HepG2 (cell line): ENCODE results near the gene MTRR. TPM values are rescaled to one million over a fixed set of nuclear protein-coding genes. Genes with fewer than 3 reads are reported as not detected.

Experiments
- DMAP1 ChIP-seq: IDR thresholded peaks from 2 replicates; pipeline ENCODE4 v1.6.1; 2016
- ETS1 ChIP-seq: sonication (generic); formaldehyde crosslinking; IDR thresholded peaks from 2 replicates; pipeline ENCODE4 v1.4.0; 2020; ENCODE audit warnings: missing genetic modification reagents
- FOXC1 ChIP-seq: sonication (generic); formaldehyde crosslinking; IDR thresholded peaks from 2 replicates; pipeline ENCODE4 v1.8.0; 2022; ENCODE audit warnings: mild to moderate bottlenecking, missing genetic modification reagents, borderline replicate concordance
- HNF4A ChIP-seq: sonication (generic); formaldehyde crosslinking; IDR thresholded peaks from 2 replicates; pipeline ENCODE4 v1.4.0; 2020; ENCODE audit warnings: missing genetic modification reagents
- HOXA5 ChIP-seq: sonication (generic); formaldehyde crosslinking; IDR thresholded peaks from 2 replicates; pipeline ENCODE4 v1.4.0; 2020; ENCODE audit warnings: missing genetic modification reagents
- NFYC ChIP-seq: IDR thresholded peaks from 2 replicates; pipeline ENCODE4 v1.6.1; 2016; ENCODE audit warnings: missing genetic modification reagents, missing compliant biosample characterization
- NR2F2 ChIP-seq: IDR thresholded peaks from 2 replicates; pipeline ENCODE4 v1.6.1; 2012; ENCODE audit warnings: low read depth, inconsistent platforms, borderline replicate concordance
- POLR2A ChIP-seq, 2 experiments: IDR thresholded peaks; 2 replicates each; pipeline ENCODE4 v1.6.1; 2011; ENCODE audit warnings: low read depth in 2 of 2, low read length in 2 of 2, mild to moderate bottlenecking in 1 of 2, moderate library complexity in 1 of 2; ENCODE audit not compliant: insufficient read depth in 1 of 2
- PRPF4 ChIP-seq: fragments of 200-400 bp; formaldehyde crosslinking; IDR thresholded peaks from 2 replicates; pipeline ENCODE4 v1.6.1; 2016; ENCODE audit warnings: low read length, low read depth; ENCODE audit not compliant: poor library complexity, severe bottlenecking
- SAP130 ChIP-seq: IDR thresholded peaks from 2 replicates; pipeline ENCODE4 v1.6.1; 2016; ENCODE audit warnings: low read depth
- SMAD9 ChIP-seq: sonication (generic); formaldehyde crosslinking; IDR thresholded peaks from 2 replicates; pipeline ENCODE4 v1.5.1; 2020; ENCODE audit warnings: mild to moderate bottlenecking, missing genetic modification reagents
- SMYD3 ChIP-seq: sonication (generic); formaldehyde crosslinking; IDR thresholded peaks from 2 replicates; pipeline ENCODE4 v1.8.1; 2023; ENCODE audit warnings: mild to moderate bottlenecking, missing genetic modification reagents
- SP4 ChIP-seq: sonication (generic); formaldehyde crosslinking; IDR thresholded peaks from 2 replicates; pipeline ENCODE4 v1.8.1; 2023; ENCODE audit warnings: mild to moderate bottlenecking, missing genetic modification reagents
- ZFX ChIP-seq: sonication (generic); formaldehyde crosslinking; IDR thresholded peaks from 2 replicates; pipeline ENCODE4 v1.4.0; 2020; ENCODE audit warnings: mild to moderate bottlenecking, low read depth, missing genetic modification reagents, moderate library complexity
- ZKSCAN1 ChIP-seq: fragments of 150-350 bp; IDR thresholded peaks from 2 replicates; pipeline ENCODE4 v1.6.1; 2014; ENCODE audit warnings: low read length
- ZNF12 ChIP-seq: sonication (generic); formaldehyde crosslinking; IDR thresholded peaks from 2 replicates; pipeline ENCODE4 v1.5.0; 2020; ENCODE audit warnings: missing genetic modification reagents
- ZNF44 ChIP-seq: sonication (generic); formaldehyde crosslinking; IDR thresholded peaks from 2 replicates; pipeline ENCODE4 v1.5.1; 2020; ENCODE audit warnings: mild to moderate bottlenecking, missing genetic modification reagents
- ZNF510 ChIP-seq: sonication (generic); formaldehyde crosslinking; IDR thresholded peaks from 2 replicates; pipeline ENCODE4 v1.4.0; 2020; ENCODE audit warnings: low read depth, mild to moderate bottlenecking, missing genetic modification reagents
- ZNF616 ChIP-seq: sonication (generic); formaldehyde crosslinking; IDR thresholded peaks from 2 replicates; pipeline ENCODE4 v1.5.0; 2020; ENCODE audit warnings: low read depth, mild to moderate bottlenecking, missing genetic modification reagents
- ZNF678 ChIP-seq: sonication (generic); formaldehyde crosslinking; IDR thresholded peaks from 2 replicates; pipeline ENCODE4 v1.4.0; 2020; ENCODE audit warnings: mild to moderate bottlenecking, missing genetic modification reagents
- ZNF891 ChIP-seq: sonication (generic); formaldehyde crosslinking; IDR thresholded peaks from 2 replicates; pipeline ENCODE4 v1.5.0; 2020; ENCODE audit warnings: mild to moderate bottlenecking, missing genetic modification reagents
- polyA plus RNA-seq, 8 experiments: library from polyadenylated mRNA; depleted of rRNA in 3 of 8; stranded (reverse) in 7 of 8; unstranded in 1 of 8; fragments of >200 nt; fragmentation: Illumina TruSeq in 4 of 8; extraction: Trizol in 4 of 8; gene quantifications; 2 replicates each; pipeline versions ENCODE4 v1.2.1 to v1.2.3, GENCODE V29; 2011 to 2016; ENCODE audit warnings: low read depth in 4 of 8, missing spikeins in 1 of 8, mixed read lengths in 1 of 8; ENCODE audit not compliant: insufficient read depth in 1 of 8
- total RNA-seq, 5 experiments: library from RNA; depleted of rRNA; stranded (reverse); fragments of >200 nt; fragmentation: Illumina TruSeq; extraction: Trizol; gene quantifications; 2 replicates each; pipeline ENCODE4 v1.2.3, GENCODE V29; 2016; ENCODE audit warnings: low read depth in 1 of 5
- TF ChIP-seq, protein P1 (sequence below): IDR thresholded peaks from 2 replicates; pipeline ENCODE4 v1.6.1; 2016; ENCODE audit warnings: missing biosample characterization, missing genetic modification reagents, low read depth
- TF ChIP-seq, protein P2 (sequence below): IDR thresholded peaks from 2 replicates; pipeline ENCODE4 v1.6.1; 2018; ENCODE audit warnings: missing genetic modification reagents, mild to moderate bottlenecking, missing compliant biosample characterization
- TF ChIP-seq, protein P3 (sequence below): sonication (generic); formaldehyde crosslinking; IDR thresholded peaks from 2 replicates; pipeline ENCODE4 v1.4.0; 2020; ENCODE audit warnings: missing genetic modification reagents, borderline replicate concordance

MTRR gene
- total and polyA plus RNA-seq, 2 of the 13 experiments (the other 11 are each of a cell fraction or from before 2014, with no cell fraction given), result 39.2 to 59.2 TPM

- TF ChIP-seq, protein P1, sequence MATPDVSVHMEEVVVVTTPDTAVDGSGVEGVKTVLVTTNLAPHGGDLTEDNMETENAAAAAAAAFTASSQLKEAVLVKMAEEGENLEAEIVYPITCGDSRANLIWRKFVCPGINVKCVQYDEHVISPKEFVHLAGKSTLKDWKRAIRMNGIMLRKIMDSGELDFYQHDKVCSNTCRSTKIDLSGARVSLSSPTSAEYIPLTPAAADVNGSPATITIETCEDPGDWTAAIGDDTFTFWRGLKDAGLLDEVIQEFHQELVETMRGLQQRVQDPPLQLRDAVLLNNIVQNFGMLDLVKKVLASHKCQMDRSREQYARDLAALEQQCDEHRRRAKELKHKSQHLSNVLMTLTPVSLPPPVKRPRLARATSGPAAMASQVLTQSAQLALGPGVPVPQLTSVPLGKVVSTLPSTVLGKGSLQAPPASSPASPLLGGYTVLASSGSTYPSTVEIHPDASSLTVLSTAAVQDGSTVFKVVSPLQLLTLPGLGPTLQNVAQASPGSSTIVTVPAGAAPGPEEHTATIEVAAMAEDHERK (CRISPR knock-in tag), result peak; percentile 89
- TF ChIP-seq NR2F2 (peak; percentile 41; the same call in 1 of the 2 replicates), ZNF12 (no peak), POLR2A (IDR thresholded peaks at IDR 0.05; ENCODE audit: insufficient read depth in 1 of 2, low read depth in 2 of 2, low read length in 2 of 2) (peak; percentile 85 to 92), HOXA5 (CRISPR knock-in tag) (peak; percentile 75; the same call in 1 of the 2 replicates), FOXC1 (CRISPR knock-in tag) (peak; percentile 88), ZKSCAN1 (no peak), SMAD9 (CRISPR knock-in tag) (0 out of 2 replicates have a peak, but pooled peaks have one; percentile 58), HNF4A (CRISPR knock-in tag) (peak; percentile 39), SMYD3 (CRISPR knock-in tag) (peak; percentile 52; the same call in 1 of the 2 replicates), PRPF4 (no peak), ZNF44 (CRISPR knock-in tag) (peak; percentile 89), NFYC (CRISPR knock-in tag) (peak; percentile 95), ZNF678 (no peak; the same call in 1 of the 2 replicates), DMAP1 (CRISPR knock-in tag) (peak; percentile 47), ZNF891 (CRISPR knock-in tag) (peak; percentile 73; the same call in 1 of the 2 replicates), ETS1 (CRISPR knock-in tag) (0 out of 2 replicates have a peak, but pooled peaks have one; percentile 7), ZNF510 (no peak), SAP130 (CRISPR knock-in tag) (peak; percentile 78; the same call in 1 of the 2 replicates), ZFX (CRISPR knock-in tag) (peak; percentile 88), SP4 (CRISPR knock-in tag) (peak; percentile 65; the same call in 1 of the 2 replicates), ZNF616 (peak; percentile 43; the same call in 1 of the 2 replicates)
- TF ChIP-seq, protein P2, sequence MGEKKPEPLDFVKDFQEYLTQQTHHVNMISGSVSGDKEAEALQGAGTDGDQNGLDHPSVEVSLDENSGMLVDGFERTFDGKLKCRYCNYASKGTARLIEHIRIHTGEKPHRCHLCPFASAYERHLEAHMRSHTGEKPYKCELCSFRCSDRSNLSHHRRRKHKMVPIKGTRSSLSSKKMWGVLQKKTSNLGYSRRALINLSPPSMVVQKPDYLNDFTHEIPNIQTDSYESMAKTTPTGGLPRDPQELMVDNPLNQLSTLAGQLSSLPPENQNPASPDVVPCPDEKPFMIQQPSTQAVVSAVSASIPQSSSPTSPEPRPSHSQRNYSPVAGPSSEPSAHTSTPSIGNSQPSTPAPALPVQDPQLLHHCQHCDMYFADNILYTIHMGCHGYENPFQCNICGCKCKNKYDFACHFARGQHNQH (CRISPR knock-in tag), result 0 out of 2 replicates have a peak, but pooled peaks have one; percentile 5
- TF ChIP-seq, protein P3, sequence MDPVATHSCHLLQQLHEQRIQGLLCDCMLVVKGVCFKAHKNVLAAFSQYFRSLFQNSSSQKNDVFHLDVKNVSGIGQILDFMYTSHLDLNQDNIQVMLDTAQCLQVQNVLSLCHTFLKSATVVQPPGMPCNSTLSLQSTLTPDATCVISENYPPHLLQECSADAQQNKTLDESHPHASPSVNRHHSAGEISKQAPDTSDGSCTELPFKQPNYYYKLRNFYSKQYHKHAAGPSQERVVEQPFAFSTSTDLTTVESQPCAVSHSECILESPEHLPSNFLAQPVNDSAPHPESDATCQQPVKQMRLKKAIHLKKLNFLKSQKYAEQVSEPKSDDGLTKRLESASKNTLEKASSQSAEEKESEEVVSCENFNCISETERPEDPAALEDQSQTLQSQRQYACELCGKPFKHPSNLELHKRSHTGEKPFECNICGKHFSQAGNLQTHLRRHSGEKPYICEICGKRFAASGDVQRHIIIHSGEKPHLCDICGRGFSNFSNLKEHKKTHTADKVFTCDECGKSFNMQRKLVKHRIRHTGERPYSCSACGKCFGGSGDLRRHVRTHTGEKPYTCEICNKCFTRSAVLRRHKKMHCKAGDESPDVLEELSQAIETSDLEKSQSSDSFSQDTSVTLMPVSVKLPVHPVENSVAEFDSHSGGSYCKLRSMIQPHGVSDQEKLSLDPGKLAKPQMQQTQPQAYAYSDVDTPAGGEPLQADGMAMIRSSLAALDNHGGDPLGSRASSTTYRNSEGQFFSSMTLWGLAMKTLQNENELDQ (CRISPR knock-in tag), result no peak
Measured at GRCh38 chr5:7868773-7869473, at the start of gene MTRR, which contains the start of gene FASTKD3 (continued).
